DMS153 (cell line): ENCODE results near the gene PRR20A.
"Not testable (repeated sequence)": the region's sequence is repeated elsewhere in the genome, so short reads cannot be mapped to it uniquely, and the experiment has no call there.

Source experiments
- DNase-seq: peaks from one replicate; lab custom pipeline; 2025; lab: John Stamatoyannopoulos, UW

PRR20A gene

DNA sequence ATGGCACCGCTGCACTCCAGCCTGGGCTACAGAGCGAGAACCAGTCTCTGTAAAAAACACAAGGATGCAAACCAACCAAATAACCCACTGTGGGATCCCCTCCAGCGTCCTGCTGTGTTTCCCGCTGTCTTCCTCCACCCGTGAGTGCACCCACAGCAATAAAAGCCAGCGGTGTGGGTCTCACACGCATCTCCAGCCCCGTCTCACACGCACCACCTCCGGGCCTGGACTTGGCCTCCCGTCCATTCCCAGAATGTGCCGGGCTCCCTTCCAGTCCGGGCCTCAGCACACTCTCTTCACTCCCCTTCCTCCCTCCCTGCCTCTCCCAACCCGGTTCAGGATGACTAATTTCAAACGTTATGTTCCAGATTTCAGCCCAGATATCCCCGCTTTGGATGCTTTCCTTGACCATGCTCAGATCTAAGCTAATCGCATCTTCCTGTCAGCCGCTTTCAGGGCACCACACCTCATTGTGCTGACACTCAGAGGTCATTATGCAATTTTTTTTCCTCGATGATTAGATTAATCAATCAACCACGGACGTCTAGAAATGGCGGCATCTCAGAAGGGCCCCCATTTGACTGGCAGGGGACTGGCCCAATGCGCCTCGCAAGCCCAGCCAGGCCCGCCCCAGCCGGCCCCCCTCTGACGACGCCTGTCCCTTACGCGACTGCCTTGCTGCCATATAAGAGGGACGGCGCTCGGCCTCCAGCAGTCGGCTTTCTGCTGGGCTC, at the start of gene PRR20A:
TSS of gene PRR20A (plus strand) at position 684 of the 734 bp plus-strand sequence. CDS start 387 bp downstream, outside the sequence.
- DNase-seq = not testable (repeated sequence)

DNA sequence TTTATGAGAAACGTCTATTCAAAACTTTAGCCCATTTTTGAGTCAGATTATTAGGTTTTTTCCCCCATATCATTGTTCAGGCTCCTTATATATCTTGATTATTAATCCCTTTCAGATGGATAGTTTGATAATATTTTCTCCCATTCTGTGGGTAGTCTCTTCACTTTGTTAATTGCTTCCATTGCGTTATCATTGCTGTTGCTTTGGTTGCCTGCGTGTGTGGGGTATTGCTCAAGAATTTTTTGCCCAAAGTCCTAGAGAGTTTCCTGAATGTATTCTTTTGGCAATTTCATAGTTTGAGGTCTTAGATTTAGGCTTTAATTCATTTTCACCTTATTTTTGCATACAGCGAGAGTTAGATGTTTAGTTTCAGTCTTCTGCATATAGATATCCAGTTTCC, 25.8 kb upstream of the PRR20A start:
- no peak for DNase-seq

DNA sequence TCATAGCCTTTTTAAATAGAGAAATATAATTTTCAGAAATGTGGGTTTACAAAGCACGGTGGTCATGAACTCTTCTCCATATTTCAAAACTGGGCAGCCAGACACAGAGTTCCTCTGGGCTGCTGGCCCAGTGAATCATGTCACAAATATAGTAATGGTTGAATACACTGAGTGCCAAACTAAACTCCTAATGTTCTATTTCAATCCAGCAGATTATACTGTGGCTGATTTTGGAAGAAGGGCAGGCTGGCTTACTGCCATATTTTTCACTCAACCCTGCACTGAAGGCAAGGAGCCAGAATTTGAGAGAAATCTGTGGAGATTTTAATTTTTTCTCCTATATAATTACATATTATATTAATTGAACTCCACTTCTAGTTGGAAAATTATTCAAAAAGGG, 17.0 kb upstream of the PRR20A start:
- no peak for DNase-seq

DNA sequence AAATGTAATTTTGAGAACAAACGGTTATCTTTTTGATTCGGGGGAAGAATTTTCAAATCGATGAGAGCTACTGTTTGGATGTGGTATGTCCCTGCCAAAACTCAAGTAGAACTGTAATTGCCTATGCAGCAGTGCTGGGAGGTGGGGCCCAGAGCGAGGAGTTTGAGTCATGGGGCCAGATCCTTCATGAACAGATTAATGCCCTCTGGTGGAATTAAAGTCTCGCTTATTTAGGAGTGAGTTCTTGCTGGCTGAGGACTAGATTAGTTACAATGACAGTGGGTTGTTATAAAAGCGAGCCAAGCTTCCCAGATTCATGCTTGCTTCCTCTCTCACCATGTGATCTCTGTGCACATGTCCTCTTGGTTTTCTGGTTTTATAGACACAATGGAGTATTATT, 11.8 kb upstream of the PRR20A start:
- no peak for DNase-seq

DNA sequence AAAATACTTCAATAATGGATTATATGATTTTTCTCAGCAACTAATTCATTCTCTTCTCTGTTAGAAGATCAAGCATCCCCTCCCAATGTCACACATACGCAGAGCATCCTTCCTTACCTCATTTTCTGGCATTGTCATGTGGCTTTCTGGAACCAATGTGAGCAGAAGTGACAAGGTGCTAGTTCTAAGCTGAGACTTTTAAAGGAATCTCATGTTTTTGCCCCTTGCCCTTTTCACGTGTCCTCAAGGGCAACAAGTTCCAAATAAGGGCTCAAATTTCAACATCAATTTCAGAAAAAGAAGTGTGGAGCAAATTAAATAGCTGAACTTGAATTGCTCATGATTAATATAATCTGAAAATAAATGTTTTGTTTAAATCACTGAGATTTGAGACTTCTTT, 4.6 kb upstream of the PRR20A start:
- DNase-seq = no peak

DNA sequence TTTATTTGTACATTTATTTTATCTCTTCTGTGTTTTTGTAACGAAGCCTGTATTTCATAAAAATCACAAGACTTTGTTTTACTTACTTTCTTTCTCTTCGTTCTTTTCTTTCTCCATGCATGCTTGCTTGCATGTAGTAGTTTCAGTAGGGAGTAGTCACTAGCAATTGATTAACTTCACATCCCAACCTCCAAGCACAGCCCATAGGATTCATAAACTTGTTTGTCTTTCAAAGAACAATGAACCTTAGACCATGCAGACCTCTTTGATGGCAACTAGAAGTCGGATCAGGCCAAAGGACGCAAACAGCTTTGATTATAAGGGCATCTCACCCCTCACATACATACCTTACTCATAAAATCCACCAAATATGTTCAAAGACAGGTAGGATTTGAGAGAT, 3.1 kb upstream of the PRR20A start:
- no peak for DNase-seq

DNA sequence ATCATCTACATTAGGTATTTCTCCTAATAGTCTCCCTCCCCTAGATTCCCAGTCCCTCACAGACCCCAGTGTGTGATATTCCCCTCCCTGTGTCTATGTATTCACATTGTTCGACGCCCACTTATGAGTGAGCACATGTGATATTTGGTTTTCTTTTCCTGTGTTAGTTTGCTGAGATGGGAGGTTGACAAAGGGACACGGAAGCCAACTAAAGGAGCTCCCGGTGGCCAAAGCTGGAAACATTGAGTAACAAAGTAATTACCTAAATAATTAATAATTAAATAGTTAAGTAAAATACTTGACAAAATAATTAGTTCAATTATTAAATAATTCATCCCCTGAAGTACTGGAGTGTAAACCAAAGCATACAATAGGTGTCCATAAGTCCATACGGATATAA, 1.7 kb upstream of the PRR20A start:
- DNase-seq = no peak

DNA sequence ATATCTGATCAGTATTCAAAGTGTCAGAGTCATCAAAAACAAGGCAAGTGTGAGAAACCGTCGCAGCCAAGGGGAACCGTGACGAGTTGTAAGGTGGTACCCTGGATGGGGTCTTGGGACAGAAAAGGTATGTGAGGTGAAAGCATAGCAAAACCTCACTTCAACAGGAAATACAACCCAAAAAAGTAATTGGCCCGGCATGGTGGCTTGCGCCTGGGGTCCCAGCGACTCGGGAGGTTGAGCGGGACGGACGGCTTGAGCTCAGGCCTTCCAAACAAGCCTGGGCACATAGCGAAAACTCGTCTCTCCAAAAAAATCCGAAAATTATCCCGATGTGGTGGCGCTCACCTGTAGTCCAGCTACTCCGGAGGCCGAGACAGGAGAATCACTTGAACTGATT, 937 bp upstream of the PRR20A start:
- DNase-seq = not testable (repeated sequence)

DNA sequence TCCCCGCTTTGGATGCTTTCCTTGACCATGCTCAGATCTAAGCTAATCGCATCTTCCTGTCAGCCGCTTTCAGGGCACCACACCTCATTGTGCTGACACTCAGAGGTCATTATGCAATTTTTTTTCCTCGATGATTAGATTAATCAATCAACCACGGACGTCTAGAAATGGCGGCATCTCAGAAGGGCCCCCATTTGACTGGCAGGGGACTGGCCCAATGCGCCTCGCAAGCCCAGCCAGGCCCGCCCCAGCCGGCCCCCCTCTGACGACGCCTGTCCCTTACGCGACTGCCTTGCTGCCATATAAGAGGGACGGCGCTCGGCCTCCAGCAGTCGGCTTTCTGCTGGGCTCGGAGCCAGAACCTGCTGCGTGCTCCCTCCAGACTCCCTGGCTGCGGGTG, 6.5 kb downstream of the PRR20A start, which contains the start of gene PRR20B:
TSS of gene PRR20B (plus strand) at position 301 of the 400 bp plus-strand sequence. CDS start 387 bp downstream, outside the sequence.
- DNase-seq = not testable (repeated sequence)

DNA sequence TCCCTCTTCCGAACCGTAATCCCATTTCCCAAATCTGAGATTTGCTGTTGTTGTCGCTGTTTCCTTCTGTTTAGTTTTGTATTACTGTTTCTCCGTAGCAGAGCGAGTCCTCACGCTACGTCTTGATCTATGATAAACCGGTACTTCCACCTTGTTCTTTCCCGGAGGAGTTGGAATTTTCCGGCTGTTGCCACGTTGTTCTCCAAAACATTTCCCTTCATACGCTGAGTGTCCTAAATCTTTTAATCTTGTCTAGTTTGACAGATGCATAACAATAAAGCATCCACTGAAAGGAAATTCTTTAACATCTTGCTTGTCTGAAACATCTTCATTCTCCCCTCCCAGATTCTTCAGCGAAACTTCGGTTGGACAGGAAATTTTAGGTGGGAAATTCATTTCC, 7.4 kb downstream of the PRR20A start:
- not testable (repeated sequence) for DNase-seq

DNA sequence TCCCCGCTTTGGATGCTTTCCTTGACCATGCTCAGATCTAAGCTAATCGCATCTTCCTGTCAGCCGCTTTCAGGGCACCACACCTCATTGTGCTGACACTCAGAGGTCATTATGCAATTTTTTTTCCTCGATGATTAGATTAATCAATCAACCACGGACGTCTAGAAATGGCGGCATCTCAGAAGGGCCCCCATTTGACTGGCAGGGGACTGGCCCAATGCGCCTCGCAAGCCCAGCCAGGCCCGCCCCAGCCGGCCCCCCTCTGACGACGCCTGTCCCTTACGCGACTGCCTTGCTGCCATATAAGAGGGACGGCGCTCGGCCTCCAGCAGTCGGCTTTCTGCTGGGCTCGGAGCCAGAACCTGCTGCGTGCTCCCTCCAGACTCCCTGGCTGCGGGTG, 13.0 kb downstream of the PRR20A start, which contains the start of gene PRR20C:
TSS of gene PRR20C (plus strand) at position 301 of the 400 bp plus-strand sequence. CDS start 387 bp downstream, outside the sequence.
- not testable (repeated sequence) for DNase-seq

DNA sequence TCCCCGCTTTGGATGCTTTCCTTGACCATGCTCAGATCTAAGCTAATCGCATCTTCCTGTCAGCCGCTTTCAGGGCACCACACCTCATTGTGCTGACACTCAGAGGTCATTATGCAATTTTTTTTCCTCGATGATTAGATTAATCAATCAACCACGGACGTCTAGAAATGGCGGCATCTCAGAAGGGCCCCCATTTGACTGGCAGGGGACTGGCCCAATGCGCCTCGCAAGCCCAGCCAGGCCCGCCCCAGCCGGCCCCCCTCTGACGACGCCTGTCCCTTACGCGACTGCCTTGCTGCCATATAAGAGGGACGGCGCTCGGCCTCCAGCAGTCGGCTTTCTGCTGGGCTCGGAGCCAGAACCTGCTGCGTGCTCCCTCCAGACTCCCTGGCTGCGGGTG, 19.6 kb downstream of the PRR20A start, which contains the start of gene PRR20D:
TSS of gene PRR20D (plus strand) at position 301 of the 400 bp plus-strand sequence. CDS start 387 bp downstream, outside the sequence.
- DNase-seq = not testable (repeated sequence)

DNA sequence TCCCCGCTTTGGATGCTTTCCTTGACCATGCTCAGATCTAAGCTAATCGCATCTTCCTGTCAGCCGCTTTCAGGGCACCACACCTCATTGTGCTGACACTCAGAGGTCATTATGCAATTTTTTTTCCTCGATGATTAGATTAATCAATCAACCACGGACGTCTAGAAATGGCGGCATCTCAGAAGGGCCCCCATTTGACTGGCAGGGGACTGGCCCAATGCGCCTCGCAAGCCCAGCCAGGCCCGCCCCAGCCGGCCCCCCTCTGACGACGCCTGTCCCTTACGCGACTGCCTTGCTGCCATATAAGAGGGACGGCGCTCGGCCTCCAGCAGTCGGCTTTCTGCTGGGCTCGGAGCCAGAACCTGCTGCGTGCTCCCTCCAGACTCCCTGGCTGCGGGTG, 26.2 kb downstream of the PRR20A start, which contains the start of gene PRR20E:
TSS of gene PRR20E (plus strand) at position 301 of the 400 bp plus-strand sequence. CDS start 387 bp downstream, outside the sequence.
- not testable (repeated sequence) for DNase-seq

DNA sequence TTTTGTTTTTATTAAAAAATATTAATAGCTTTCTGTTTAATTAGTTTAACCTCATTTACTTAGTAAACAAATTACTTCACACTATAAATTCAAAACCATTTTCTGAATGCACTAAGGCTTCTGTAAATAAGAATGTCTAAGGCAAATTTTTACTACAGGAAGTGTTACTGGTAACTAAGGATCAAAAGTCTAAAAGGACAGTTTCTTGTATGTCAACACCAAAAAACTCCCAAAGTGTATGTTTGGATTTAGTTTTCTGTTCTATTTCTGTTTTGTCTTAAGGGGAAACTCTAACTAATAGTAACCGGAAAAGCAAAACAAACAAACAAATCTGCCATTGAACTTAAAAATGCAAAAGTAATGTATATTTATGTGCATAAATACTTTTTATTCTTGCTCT, 50.9 kb downstream of the PRR20A start:
- DNase-seq = no peak
